OCI-LY7 (cell line): Measurements from ENCODE around the gene COL6A5. TPM values are rescaled to one million over a fixed set of nuclear protein-coding genes. Genes with fewer than 3 reads are reported as not detected.

Experiments used
- BruUV-seq: library from RNA; stranded (reverse); fragments of 400-500 nt; replicated peaks from 2 replicates; lab custom pipeline; 2021; lab: Mats Ljungman, UMichigan
- CTCF ChIA-PET: fragments of 300-600 bp; sonication (Branson Sonifier 250); formaldehyde crosslinking; loops from one replicate; lab custom pipeline; 2022; ENCODE audit warnings: antibody characterized with exemption; ENCODE audit not compliant: unreplicated experiment; lab: Charles Lee
- POLR2A ChIA-PET: fragments of 300-600 bp; sonication (Branson Sonifier 250); formaldehyde crosslinking; loops from one replicate; lab custom pipeline; 2022; ENCODE audit warnings: antibody characterized with exemption; lab: Charles Lee
- DNase-seq: peaks from one replicate; pipeline ENCODE4 v3.0.0-alpha.2; 2015; ENCODE audit warnings: low spot score
- H2AFZ ChIP-seq: fragments of 200-600 bp; sonication (generic), shearing (Covaris generic); 2 replicates; pipeline ENCODE4 v1.6.1; 2014; ENCODE audit warnings: mild to moderate bottlenecking, antibody characterized with exemption, low read length, moderate library complexity
- H3K27ac ChIP-seq: fragments of 200-600 bp; sonication (generic); 2 replicates; pipeline ENCODE4 v1.5.1; 2014; ENCODE audit warnings: mixed run types, low read depth, mild to moderate bottlenecking, moderate library complexity, low read length, inconsistent platforms; ENCODE audit not compliant: poor library complexity, severe bottlenecking
- H3K36me3 ChIP-seq: fragments of 200-600 bp; sonication (generic); 2 replicates; pipeline ENCODE4 v1.6.1; 2014; ENCODE audit warnings: mild to moderate bottlenecking, antibody characterized with exemption, low read length, moderate library complexity, mixed read lengths; ENCODE audit not compliant: insufficient read depth
- H3K4me1 ChIP-seq: fragments of 200-600 bp; sonication (generic); 2 replicates; pipeline ENCODE4 v1.5.1; 2014; ENCODE audit warnings: mild to moderate bottlenecking, low read length; ENCODE audit not compliant: insufficient read depth, poor library complexity, severe bottlenecking
- H3K4me2 ChIP-seq: fragments of 200-600 bp; sonication (generic); 2 replicates; pipeline ENCODE4 v1.6.1; 2014; ENCODE audit warnings: mild to moderate bottlenecking, low read length
- H3K4me3 ChIP-seq: fragments of 200-600 bp; sonication (generic); 2 replicates; pipeline ENCODE4 v1.5.1; 2014; ENCODE audit warnings: mild to moderate bottlenecking, low read depth, low read length; ENCODE audit not compliant: poor library complexity, severe bottlenecking
- H3K79me2 ChIP-seq: fragments of 200-600 bp; sonication (generic); 2 replicates; pipeline ENCODE4 v1.6.1; 2016; ENCODE audit warnings: low read depth, mild to moderate bottlenecking, low read length, moderate library complexity, mixed read lengths; ENCODE audit not compliant: insufficient read depth
- H3K9me2 ChIP-seq: fragments of 200-600 bp; sonication (generic); 2 replicates; pipeline ENCODE4 v1.6.1; 2016; ENCODE audit warnings: mild to moderate bottlenecking, low read length, mixed read lengths; ENCODE audit not compliant: insufficient read depth
- H3K9me3 ChIP-seq: fragments of 200-600 bp; sonication (generic); 2 replicates; pipeline ENCODE4 v1.6.1; 2014; ENCODE audit warnings: mild to moderate bottlenecking, mixed run types, low read length, mixed read lengths
- H4K20me1 ChIP-seq: fragments of 200-600 bp; sonication (generic); 2 replicates; pipeline ENCODE4 v1.6.1; 2014; ENCODE audit warnings: mild to moderate bottlenecking, antibody characterized with exemption, low read length, moderate library complexity, mixed read lengths; ENCODE audit not compliant: insufficient read depth
- CTCF ChIP-seq: fragments of 200-600 bp; sonication (generic); conservative IDR thresholded peaks from 2 replicates; pipeline ENCODE4 v1.5.1; 2014; ENCODE audit warnings: mild to moderate bottlenecking, antibody characterized with exemption, low read length, moderate library complexity, mixed read lengths
- EZH2phosphoT487 ChIP-seq: fragments of 200-600 bp; sonication (generic); IDR thresholded peaks from 2 replicates; pipeline ENCODE4 v1.6.1; 2018; ENCODE audit warnings: low read depth, borderline replicate concordance, mild to moderate bottlenecking, mixed run types, antibody characterized with exemption, low read length, moderate library complexity, mixed read lengths
- intact Hi-C: fragments of 100-400 bp; cut with micrococcal nuclease; formaldehyde crosslinking; loops from one replicate; pipeline ENCODE4 v1.10.0; 2022; ENCODE audit not compliant: unreplicated experiment
- total RNA-seq, 2 experiments: library from RNA; depleted of rRNA in 1 of 2; stranded (reverse); fragments of >200 nt in 1 of 2; shearing (Covaris generic) in 1 of 2; gene quantifications; 2 replicates each; pipeline ENCODE4 v1.2.3, GENCODE V29; 2014 to 2022

COL6A5 gene
- total RNA-seq, 2 experiments from 2014 or later: not detected

GRCh38 chr3:130490241-130490640 lies 144.8 kb downstream of the COL6A5 start:
- TF ChIP-seq EZH2phosphoT487: no peak
- TF ChIP-seq CTCF: no peak
- BruUV-seq: no TSS peak
- H2AFZ ChIP-seq: no peak overlapping the region
- H3K4me2 ChIP-seq: no peak overlapping the region
- H3K4me1 ChIP-seq: no peaks in the 10 kb centered on the region
- no peaks in the 10 kb centered on the region for H3K9me3 ChIP-seq
- H3K79me2 ChIP-seq: no peaks in the 10 kb centered on the region
- H3K36me3 ChIP-seq: no peaks in the 10 kb centered on the region
- ChIA-PET POLR2A (no interaction called here), CTCF (no interaction called here)
- H3K4me3 ChIP-seq: no peak overlapping the region
- H4K20me1 ChIP-seq: no peaks in the 10 kb centered on the region
- no peak overlapping the region for H3K27ac ChIP-seq
- intact Hi-C loops: no loop called here
- no peaks in the 10 kb centered on the region for H3K9me2 ChIP-seq
- no peak for DNase-seq

DNA sequence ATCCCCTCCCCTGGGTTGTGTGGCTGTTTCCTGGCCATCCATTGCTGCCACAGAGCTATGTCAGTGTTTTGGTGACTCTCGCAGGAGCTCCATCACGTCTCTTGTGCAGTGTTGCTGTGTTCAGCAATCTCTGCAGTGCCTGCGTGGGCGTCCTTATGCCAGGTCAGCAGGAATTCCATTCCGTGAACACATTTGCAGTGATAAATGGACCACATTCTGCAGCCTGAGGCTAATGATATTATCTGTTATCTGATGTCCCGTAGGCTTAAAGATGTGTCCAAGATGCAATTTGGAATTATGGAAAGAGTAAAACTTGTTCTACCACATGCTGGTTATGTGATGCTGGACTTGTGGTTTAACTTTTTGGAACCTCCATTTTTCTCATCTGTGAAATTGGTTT lies 146.0 kb downstream of the COL6A5 start:
- TF ChIP-seq EZH2phosphoT487 (no peak), CTCF (no peak)
- no peak overlapping the region for H3K27ac ChIP-seq
- ChIA-PET POLR2A (no interaction called here), CTCF (no interaction called here)
- no peaks in the 10 kb centered on the region for H4K20me1 ChIP-seq
- no peaks in the 10 kb centered on the region for H3K4me1 ChIP-seq
- no peak overlapping the region for H3K4me2 ChIP-seq
- no peaks in the 10 kb centered on the region for H3K9me3 ChIP-seq
- no peaks in the 10 kb centered on the region for H3K36me3 ChIP-seq
- no peaks in the 10 kb centered on the region for H3K79me2 ChIP-seq
- no peaks in the 10 kb centered on the region for H3K9me2 ChIP-seq
- H2AFZ ChIP-seq: no peak overlapping the region
- DNase-seq: no peak
- intact Hi-C loops: no loop called here
- no peak overlapping the region for H3K4me3 ChIP-seq
- BruUV-seq: no TSS peak

GRCh38 chr3:130504701-130505100 lies 159.2 kb downstream of the COL6A5 start:
- TF ChIP-seq EZH2phosphoT487 (no peak), CTCF (no peak)
- Histone ChIP-seq H3K4me1 (no peaks in the 10 kb centered on the region), H3K9me3 (no peaks in the 10 kb centered on the region), H3K4me2 (no peak overlapping the region), H3K4me3 (no peak overlapping the region), H3K79me2 (no peaks in the 10 kb centered on the region), H3K36me3 (no peaks in the 10 kb centered on the region), H4K20me1 (no peaks in the 10 kb centered on the region), H2AFZ (no peak overlapping the region), H3K9me2 (no peaks in the 10 kb centered on the region), H3K27ac (no peak overlapping the region)
- CTCF ChIA-PET: no interaction called here
- no TSS peak for BruUV-seq
- DNase-seq: no peak
- intact Hi-C loops: no loop called here
- POLR2A ChIA-PET: interaction anchor here (0.5 kb wide), 2 partner anchors 129 to 367 kb away, joined by 3 to 4 read pairs; no protein-coding TSS in a partner anchor
